T-helper 2 cell (primary cell): ENCODE data around the gene GSTM2.

Source experiments
- DNase-seq, 5 experiments: peaks; one replicate each; pipeline versions ENCODE4 v3.0.0 to v3.0.0-alpha.2; 2012 to 2022

GSTM2 gene

DNA sequence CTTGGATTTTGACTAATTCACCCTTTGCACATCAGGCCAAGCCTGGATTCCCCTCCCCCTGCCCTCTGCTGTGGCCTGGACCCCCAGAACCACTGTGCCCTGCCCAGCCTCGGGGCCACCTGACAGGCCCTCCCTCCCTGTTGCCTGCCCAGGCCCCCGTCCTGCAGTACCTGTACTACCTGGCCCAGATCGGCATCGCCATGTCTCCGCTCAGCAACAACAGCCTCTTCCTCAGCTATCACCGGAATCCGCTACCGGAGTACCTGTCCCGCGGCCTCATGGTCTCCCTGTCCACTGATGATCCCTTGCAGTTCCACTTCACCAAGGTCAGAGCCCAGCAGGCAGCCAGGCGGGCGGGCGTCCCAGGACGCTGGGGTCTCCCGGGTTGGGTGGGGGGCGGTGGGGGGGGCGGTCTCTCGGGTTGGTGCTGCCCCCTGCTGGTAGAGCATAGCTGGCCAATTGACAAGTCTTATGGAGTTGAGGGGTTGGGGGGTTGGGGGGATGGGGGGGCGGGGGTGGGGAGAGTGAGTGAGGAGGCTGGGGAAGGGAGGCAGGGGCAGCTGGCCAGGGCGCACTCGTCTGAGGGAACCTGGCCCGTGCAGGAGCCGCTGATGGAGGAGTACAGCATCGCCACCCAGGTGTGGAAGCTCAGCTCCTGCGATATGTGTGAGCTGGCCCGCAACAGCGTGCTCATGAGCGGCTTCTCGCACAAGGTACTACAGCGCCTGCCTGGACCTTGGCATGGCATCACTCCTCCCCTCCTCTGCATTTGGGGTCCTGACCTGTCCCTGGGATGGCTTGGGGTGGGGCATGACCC, 37.6 kb upstream of the GSTM2 start:
- peak in 1 of 5 experiments; percentile 14 for DNase-seq

DNA sequence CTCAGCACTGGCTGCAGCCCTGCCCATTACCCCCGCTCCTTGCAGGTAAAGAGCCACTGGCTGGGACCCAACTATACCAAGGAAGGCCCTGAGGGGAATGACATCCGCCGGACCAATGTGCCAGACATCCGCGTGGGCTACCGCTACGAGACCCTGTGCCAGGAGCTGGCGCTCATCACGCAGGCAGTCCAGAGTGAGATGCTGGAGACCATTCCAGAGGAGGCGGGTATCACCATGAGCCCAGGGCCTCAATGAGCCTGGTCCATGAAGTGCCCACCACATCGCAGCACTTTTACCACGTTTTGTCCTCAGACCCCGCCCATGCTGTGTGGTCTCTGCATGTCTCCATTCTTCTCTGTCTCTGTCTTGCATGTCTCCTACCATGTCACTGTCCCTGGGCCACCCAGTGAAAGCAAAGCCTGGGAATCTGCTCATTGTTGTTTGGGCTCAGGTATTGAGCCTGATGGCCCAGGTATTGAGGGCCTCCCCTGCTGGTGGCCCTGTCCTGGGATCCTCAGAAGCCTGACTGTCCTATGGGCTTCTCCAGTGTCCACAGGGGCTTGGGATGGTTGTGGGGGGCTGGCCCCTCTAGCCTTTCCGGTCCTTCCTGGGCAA, 36.9 kb upstream of the GSTM2 start:
- no peak for DNase-seq

DNA sequence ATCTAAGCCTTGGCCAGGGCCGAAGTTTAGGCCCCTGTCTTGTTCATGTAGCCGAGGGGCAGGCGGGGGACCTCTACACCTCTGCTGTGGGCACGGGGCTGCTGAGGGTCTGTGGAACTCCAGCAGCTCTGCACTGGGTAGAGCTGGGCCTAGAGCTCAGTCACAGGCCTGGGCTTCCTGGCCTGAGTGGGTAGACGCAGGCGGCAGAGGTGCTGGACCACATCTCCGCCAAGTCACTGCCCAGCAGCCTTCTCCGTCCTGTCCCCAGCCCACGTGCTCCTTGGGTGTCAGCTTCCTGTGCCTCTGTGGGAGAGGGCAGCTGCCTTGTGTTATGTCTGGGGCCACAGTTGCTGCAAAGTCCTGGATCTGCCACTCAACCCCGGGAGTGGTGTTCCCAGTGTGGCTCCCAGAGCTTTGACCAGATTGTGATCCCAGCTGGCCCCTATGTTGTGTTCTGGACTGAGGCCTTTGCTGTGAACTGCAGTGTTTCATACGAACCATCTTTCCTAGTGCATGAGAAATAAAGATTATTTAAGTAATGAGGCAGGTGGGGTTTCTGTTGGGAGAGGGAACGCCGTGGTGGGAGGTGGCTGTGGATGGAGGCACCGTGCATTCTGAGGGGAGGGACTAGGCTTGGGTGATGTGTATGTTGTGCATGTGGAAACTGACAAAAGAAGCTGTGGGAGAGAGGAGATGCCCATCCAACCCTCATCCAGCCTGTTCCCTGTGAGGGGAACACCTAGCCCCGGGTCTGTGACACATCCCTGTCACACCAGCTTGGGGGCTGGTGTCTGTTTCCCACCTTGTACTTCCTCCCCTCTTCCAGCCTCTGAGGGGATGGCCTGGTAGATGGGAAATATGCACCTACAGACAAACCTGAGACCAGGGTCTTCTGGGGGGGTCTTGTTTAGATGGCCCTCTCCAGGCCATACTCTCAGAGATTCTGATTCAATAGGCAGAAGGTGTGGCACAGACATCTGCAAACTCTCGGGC, 36.0 kb upstream of the GSTM2 start:
- DNase-seq: no peak

DNA sequence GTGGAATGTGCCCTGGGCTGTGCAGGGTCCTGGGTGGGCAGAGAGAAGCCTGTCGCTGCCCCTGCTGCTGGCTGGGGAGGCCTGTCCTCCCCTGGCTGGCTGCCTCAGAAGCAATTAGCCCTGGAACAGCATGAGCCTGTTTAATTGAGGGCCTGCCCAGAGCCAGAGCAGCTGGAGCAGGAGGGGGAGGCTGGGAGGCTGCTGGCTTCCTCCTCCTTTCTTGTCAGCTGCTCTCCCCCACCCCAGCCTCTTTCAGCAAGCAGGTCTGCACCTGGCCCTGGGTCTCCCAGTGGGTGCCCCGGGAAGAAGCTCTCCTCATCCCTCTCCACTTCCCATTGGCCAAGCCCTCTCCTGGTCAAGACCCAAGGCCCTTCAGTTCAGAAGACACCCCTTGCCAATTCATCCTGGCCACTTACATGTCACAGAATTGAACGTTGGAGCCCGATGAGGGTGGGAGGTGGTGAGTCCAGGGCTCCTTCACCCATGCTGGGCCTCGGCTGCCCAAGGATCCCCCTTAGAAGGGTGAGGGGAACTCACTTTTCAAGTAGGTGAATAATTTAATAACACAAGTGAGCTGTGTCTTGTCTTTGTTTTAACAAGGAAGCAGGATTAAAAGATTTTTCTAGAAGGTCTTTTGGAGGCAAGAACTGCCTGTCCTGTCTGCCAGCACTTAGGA, 35.0 kb upstream of the GSTM2 start:
- DNase-seq: no peak

DNA sequence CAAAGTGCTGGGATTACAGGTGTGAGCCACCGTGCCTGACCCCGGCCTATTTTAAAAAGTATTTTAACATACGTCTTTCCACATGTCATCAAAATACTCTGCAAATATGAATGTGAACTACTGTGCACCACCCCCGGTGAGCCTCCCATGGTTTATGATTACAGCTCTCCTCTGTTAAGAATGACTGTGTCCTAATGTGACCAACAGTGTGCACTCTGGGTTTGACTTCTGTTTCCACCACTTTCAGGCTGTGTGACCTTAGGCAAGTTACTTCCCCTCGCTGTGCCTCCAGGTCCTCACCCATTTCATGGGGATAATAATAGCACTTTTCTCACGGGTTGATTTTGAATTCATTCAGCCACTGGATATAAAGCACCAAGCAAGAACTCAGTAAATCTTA, 33.6 kb upstream of the GSTM2 start:
- DNase-seq: no peak

DNA sequence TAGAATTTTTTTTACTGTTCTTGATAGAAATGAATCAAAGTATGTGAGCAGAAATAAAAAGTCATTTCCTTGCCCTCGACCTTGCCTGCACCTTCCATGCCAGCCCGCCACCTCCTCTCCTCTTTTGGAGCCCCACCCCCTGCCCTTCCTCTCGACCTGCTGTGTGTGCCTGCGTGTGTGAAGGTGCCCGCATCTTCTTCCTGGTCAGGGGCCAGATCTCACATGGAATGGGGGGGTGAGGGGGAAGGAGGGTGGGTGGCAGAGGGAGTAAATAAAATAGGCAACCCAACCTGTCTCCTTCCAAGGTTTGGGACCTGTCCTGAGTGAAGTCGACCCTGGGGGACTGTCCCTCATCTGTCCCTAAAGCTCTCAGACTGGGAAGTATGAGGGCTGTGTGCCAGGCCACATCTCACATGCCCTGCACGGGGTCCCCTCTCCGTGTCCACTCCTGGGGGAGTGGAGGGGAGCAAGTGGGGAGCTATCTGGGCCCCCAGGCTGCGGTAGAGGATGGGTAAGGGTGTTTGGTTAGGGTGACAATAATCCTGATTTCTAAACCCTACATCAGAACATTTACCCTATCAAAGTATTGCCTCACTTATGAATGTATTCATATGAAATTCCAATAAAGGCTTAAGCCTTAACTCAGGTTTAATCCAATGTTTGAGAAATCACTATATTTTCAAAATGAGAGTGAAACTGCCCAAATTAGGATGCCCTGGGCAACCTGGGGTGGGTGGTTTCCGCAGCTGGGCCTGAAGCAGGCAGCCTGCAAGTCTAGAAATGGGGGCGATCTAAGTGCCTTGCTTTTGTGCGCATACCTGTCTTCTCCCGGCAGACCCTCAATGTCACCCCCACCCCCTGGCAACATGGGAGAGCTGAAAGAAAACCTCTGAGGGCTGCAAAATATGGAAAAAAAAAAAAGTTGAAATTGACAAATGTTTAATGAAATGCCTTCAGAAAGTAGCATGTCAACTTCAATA, 32.8 kb upstream of the GSTM2 start:
- peak in 1 of 5 experiments; percentile 40 for DNase-seq

DNA sequence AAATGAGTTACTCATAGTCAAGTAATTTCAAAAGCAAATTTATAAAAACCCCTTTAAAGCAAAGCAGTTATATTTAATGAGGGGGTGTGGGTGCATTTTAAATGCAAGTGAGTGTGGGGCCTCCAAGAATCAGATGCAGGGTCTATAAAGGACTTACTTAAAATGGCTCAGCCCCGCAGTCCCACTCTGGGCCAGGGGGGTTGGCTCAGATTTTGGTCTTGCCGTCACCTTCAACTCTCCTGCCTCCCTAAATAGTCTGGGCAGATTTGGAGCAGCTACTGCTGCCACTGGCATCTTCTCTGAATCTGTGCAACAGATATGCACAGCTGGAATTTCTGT, 32.0 kb upstream of the GSTM2 start:
- DNase-seq: no peak

DNA sequence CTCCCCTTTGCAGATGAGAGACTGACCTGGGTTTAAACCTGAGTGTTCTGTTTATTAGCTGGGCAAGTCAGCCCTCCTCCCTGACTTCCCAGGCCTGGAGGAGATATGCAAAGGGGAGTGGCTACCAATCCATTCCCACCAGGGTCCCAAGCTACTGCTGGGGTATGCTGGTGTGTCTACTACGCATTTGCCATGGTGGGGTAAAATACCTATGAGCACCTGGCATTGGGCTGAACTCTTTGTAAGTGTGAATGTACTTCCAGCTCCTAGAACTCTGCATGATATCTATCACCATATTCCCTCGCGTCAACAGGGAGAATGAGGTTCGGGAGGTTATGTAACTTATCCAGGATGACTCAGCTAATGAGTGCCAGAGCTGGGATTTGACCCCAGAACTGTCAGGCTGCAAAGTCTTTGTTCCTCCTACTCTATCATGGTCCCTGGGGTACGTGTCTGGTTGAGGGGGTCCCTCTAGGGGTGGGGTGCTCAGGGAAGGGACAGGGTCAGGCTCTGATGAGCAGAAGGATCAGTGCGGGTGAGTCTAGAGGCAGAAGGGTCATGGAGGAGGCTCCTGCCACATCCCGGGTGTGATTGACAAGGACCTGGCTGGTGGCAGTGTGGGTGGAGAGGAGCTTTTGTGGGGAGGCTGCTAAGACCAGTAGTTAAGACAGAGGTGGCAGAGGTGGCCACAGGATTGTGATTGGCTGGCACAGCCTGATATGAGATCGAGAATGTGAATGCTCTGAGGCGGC, 31.5 kb upstream of the GSTM2 start:
- no peak for DNase-seq

DNA sequence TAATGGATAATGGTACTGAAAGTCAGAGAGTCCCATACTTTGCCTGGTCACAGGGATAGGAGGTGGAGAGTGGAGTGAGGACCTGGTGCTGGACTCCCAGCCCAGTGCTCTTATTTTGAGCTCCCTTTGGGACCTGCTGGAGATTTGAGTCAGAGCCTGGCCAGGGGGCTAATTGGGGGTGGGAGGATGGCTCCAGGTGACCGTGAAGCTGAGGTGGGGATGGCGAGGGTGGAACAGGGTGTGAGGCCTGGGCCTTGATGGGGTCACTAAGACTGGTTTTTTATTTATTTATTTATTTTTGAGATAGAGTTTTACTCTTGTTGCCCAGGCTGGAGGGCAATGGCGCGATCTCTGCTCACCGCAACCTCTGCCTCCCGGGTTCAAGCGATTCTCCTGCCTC, 30.4 kb upstream of the GSTM2 start:
- no peak for DNase-seq

DNA sequence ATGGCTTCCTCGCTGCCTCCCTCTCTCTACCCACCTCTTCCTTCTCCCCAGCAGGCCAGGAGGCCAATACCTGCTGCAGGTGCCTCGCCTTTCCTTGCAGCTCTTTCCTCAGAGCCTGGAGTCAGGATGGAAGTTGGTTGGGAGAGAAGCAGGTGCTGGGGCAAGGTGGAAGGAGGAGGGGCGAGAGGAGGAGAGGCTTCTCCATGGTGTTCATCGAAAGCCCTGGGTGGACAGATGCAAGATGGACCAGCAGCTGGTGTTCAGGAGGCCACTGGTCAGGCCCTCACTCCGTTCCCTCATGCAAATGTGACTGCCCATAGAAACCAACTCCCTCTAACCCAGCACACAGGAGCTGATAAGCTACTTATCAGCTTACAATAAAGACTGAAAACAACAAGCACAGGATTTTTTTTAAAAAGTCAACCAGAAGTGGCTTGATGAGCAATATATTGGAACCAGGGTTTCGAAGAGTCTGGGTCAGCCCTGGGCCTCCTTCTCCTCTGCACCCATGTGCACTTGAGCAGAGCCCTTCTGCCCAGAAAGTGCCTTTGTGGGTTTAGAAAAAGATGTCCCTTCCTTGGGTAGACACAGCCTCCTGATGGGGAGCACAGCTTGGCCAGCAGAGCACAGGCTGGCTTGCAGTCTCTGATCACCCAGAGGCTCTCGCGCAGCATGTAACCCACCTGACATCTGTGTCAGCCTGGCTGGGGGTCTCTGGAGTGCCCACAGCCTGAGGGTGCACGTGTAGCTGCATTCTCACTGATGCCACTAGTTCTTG, 28.6 kb upstream of the GSTM2 start:
- DNase-seq: no peak

DNA sequence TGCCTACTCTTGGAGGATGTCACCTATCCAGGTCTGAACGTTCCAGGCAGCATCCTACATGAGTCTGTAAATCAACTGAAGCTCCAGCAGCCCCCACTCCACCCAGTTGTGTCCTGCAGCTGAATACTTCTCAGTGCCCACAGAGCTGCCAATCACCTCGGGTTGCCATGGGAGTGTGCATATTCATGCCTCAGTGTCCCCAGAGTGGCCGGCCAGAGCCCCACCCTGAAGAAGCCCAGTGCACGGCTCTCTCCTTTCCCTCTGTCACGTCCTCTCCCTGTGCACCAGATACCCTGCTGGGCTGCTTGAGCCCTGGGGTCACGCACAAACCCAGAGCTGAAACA, 28.0 kb upstream of the GSTM2 start:
- no peak for DNase-seq

DNA sequence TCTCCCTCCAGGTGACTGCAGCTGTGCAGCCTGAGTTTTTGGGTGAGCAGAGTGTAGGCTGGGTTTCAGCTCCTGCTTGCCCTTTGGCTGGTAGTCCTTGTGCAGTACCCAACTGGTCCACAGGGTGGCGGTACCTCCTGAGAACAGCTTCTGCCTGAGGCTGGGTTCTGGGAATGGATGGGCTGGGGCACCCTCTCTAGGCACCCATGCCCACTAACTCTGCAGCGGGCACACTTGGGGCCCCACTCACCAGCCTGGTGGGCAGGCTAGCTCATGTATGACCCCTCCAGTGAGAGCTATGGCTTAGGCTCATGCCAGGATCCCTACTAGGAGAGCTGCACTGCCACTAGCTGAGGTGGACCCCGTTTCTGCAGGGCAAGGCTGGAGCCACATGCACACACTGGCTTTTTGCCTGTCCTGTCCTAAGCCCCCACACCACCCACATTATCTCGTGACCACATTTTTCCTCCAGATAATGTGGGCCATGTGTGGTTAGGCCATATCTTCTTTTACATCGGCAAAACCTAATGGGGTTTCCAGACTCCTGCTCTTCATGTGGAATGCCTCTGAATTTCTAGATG, 27.5 kb upstream of the GSTM2 start:
- DNase-seq: peak; percentile 66 to 93 (median 78)

DNA sequence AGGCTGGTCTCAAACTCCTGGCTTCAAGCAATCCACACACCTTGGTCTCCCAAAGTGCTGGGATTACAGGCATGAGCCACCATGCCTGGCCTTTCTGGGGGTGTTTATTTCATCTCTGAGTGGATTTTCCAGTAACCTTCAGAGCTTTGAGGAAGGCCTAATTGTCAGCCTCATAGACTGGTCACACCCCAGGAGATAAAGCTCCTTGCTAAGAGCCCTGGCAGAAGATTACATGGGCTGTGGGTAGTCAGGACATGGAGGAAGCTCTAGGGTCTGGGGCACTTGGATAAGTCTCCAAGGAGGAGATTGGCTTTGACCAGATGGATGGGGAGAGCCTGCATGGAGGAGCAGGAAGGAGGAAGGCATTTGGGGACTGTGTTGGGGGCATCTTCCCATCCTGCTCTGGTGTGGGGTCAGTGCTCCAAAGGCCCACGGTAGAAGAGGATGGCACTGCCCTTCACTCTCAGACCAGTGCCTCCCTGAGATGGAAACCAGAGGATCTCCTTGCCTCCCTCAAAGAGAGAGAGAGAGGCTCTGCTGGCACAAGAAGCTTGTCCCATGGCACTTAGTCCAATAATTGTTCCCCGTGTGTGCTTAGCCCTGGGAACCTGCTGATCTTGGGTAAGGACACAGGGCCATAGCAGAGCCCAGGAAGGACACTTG, 26.6 kb upstream of the GSTM2 start:
- no peak for DNase-seq

DNA sequence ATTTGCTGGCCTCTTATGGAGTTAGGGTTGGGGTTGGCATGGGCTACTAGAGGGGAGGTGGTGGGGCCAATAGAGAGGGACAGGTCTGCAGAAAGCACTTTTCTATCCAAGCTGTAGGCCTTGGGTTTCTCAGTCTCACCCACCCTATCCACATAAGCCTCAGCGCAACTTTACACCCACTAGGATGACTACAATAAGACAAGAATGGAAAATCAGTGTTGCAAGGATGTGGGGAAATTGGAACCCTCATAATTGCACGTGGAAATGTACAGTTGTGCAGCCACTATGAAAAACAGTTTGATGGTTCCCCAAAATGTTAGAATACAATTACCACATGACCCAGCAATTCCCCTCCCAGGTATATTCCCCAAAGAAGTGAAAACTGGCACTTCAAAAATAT, 26.0 kb upstream of the GSTM2 start:
- DNase-seq: no peak

DNA sequence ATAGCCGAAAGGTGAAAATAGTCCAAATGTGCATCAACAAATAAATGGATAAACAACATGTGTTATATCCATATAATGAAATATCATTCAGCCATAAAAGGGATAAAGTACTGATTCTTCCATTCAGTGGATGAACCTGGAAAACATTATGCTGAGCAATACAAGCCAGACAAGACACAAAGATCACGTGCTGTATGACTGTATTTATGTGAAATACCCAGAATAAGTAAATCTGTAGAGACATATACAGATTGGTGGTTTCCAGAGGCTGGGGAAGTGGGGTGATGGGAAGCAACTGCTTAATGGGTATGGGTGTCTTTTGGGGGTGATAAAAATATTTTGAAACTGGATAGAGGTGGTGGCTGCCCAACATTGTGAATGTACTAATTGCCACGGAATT, 25.2 kb upstream of the GSTM2 start:
- DNase-seq: no peak

DNA sequence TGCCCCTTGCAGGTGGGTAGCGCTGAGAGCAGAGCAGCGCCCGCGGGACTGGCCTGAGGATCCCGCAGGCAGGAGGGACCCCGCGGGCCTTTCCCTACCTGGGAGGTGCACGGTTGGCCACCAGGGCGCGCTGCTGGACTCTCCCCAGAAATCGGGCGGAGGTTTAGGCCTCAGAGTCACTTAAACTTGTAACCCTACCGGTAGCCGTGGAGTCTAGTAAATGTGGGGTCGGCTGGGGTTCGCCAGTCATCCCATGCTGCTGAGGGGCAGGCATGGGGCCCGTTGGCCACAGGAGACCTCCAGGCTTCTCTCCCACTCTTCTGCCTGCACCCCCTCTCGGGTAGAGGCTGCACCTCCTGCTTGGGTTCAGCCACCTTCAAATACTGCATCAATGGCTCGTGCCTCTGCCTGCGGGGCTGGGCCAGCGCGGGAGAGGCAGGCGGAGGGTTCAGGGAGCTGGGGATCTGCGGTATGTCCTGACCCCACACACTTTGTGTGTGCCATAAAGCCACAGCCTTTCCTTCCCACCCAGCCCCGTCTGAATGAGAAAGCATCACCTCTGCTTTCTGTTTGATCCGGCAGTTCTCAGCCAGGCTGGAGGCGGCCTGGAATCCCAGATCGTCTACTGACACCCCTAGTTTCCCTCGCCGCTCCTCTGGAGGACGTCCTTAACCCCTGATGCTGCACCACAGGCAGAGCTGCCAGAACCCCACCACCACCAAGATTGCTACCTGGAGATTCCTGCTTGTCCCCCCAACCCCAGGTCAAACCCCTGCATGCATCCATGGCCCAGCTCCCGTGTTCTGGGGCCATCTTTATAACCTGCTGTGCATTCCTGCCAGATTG, 24.2 kb upstream of the GSTM2 start:
- peak; percentile 56 to 85 (median 75) for DNase-seq

DNA sequence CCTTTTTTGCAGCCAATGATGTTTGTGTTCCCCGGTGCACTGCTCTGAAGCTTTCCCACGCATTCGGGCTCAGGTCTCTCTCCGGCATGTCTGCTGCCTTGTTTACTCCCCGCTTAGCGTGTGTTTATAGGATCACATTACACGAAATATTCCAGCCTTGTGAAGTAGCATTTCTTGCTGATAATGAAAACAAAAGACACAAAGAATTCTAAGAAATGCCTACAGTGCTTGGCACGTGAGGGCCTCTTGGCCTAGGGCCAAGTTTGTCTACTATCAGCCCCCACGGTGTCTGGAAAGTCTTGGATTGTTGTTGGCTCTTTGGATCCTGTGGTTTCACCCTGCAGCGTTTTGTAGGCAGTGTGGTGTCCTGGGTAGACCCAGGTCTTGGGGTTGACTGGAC, 23.2 kb upstream of the GSTM2 start:
- DNase-seq: no peak

DNA sequence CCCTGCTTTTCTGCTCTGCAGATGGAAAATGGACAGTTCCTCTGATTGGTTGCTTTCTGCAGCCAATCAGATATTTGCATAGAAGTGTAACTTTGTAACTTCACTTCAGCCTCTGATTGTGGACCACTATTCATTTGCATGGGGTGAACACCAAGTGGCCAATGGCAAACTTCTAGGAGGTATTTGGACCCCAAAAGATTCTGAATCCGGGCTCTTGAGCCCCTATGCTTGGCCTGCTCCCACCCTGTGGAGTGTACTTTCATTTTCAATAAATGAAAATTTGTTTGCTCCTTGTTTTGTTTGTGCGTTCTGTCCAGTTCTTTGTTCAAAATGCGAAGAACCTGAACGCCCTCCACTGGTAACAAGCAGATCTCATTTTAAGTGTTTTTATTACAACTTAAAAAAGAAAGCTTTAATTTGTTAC, 18.4 kb upstream of the GSTM2 start:
- DNase-seq: peak in 1 of 5 experiments; percentile 46
